ENCODE data around the gene MTR.

DNA sequence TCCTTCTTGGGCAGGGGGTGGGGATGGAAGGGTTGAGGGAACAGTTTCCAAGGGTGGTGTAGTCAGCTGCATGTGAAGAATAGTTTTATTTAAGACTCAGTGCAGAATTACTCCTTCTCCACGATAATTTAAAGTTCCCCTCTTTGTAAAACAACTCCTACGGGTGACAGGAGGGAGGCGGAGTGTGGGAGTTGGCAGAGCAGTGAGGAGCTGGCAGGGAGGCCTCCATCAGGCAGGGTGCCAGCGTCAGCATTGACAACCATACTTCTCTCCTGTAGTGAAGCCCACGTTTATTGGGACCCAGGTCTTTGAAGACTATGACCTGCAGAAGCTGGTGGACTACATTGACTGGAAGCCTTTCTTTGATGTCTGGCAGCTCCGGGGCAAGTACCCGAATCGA is 93.8 kb downstream of the MTR start:
- TF ChIP-seq NFRKB (IDR thresholded peaks at IDR 0.05) (no peak), FOXK2 (IDR thresholded peaks at IDR 0.05) (no peak), SUZ12 (IDR thresholded peaks at IDR 0.05) (no peak), FOXA1 (IDR thresholded peaks at IDR 0.05) (no peak), FOXM1 (IDR thresholded peaks at IDR 0.05; ENCODE audit: borderline replicate concordance) (no peak)
